ENCODE results near the gene TSC22D2.

GRCh38 chr3:150464684-150465083 is 56.6 kb downstream of the TSC22D2 start:
- TF ChIP-seq CTCF (IDR thresholded peaks at IDR 0.05; ENCODE audit: extremely low read depth in 1 of 2, insufficient read depth in 1 of 2, low read depth in 1 of 2, low read length in 2 of 2) (no peak), POLR2A (IDR thresholded peaks at IDR 0.05; ENCODE audit: low read depth, low read length) (no peak), GATA2 (IDR thresholded peaks at IDR 0.05; ENCODE audit: insufficient read depth, insufficient read length, low read depth, low read length) (no peak), POLR2AphosphoS5 (IDR thresholded peaks at IDR 0.05; ENCODE audit: insufficient read depth, low read depth, low read length) (no peak), MAX (IDR thresholded peaks at IDR 0.05; ENCODE audit: insufficient read depth, insufficient read length) (no peak)

All from endothelial cell of umbilical vein (primary cell).